HCT116 (cell line): ENCODE data around the gene ZNF496. TPM values are rescaled to one million over a fixed set of nuclear protein-coding genes. Genes with fewer than 3 reads are reported as not detected.
"Not testable (repeated sequence)": the region's sequence is repeated elsewhere in the genome, so short reads cannot be mapped to it uniquely, and the experiment has no call there.

ENCODE experiments used
- ATAC-seq: fragments of 200-7000 bp; cut with Tn5 transposase; 2 replicates; pipeline ENCODE4 v1.9.1; 2020; ENCODE audit warnings: mild to moderate bottlenecking, moderate library complexity
- BruUV-seq: library from RNA; stranded (reverse); fragments of 400-500 nt; replicated peaks from 2 replicates; lab custom pipeline; 2021; lab: Mats Ljungman, UMichigan
- CTCF ChIA-PET: fragments of 300-600 bp; sonication (Branson Sonifier 250); formaldehyde crosslinking; loops from one replicate; lab custom pipeline; 2021; ENCODE audit warnings: antibody characterized with exemption; lab: Charles Lee
- POLR2A ChIA-PET: fragments of 300-600, 350-600 bp; sonication (Branson Sonifier 250); formaldehyde crosslinking; loops from one replicate; lab custom pipeline; 2021; ENCODE audit warnings: antibody characterized with exemption; lab: Charles Lee
- RAD21 ChIA-PET, 2 experiments: fragments of 300-600 bp; sonication (Branson Sonifier 250); formaldehyde crosslinking; loops; one replicate each; lab custom pipeline; 2023; ENCODE audit warnings: low total read pairs in 2 of 2; ENCODE audit not compliant: uncharacterized antibody in 2 of 2, unreplicated experiment in 2 of 2, low non-redundant PET in 1 of 2; lab: Charles Lee
- DNase-seq: peaks from one replicate; pipeline ENCODE4 v3.0.0-alpha.2; 2010; ENCODE audit warnings: low read depth, low spot score
- H2AFZ ChIP-seq: fragments of 200-600 bp; shearing (Covaris generic), sonication (generic); 2 replicates; pipeline ENCODE4 v1.6.1; 2017; ENCODE audit warnings: low read depth, mixed run types, mixed read lengths, antibody characterized with exemption, low read length; ENCODE audit not compliant: poor library complexity, severe bottlenecking
- H3K27ac ChIP-seq: 2 replicates; pipeline ENCODE4 v1.5.1; 2012; ENCODE audit warnings: low read depth, low read length
- H3K27me3 ChIP-seq: fragments of 200-600 bp; sonication (generic); 2 replicates; pipeline ENCODE4 v1.6.1; 2016; ENCODE audit warnings: mixed run types, low read length, mixed read lengths; ENCODE audit not compliant: insufficient read depth
- H3K36me3 ChIP-seq, 2 experiments: fragments of 200-500 bp in 1 of 2; fragments of 200-600 bp in 1 of 2; sonication (Bioruptor generic) in 1 of 2; sonication (generic) in 1 of 2; 2 replicates each; pipeline versions ENCODE4 v1.5.1 to v1.6.1; 2014 to 2016; ENCODE audit warnings: low read length in 2 of 2, inconsistent platforms in 1 of 2, mixed read lengths in 1 of 2, mixed run types in 1 of 2; ENCODE audit not compliant: insufficient read depth in 2 of 2, control insufficient read depth in 1 of 2
- H3K4me1 ChIP-seq, 2 experiments: fragments of 200-600 bp in 1 of 2; sonication (generic) in 1 of 2; 2 replicates each; pipeline versions ENCODE4 v1.5.1 to v1.6.1; 2012 to 2017; ENCODE audit warnings: low read length in 2 of 2, inconsistent platforms in 1 of 2, mild to moderate bottlenecking in 1 of 2, mixed read lengths in 1 of 2, mixed run types in 1 of 2, moderate library complexity in 1 of 2; ENCODE audit not compliant: insufficient read depth in 2 of 2, control insufficient read depth in 1 of 2
- H3K4me2 ChIP-seq: fragments of 200-600 bp; sonication (generic); 2 replicates; pipeline ENCODE4 v1.6.1; 2017; ENCODE audit warnings: mixed run types, low read length, mixed read lengths
- H3K4me3 ChIP-seq, 2 experiments: fragments of 200-600 bp in 1 of 2; sonication (generic) in 1 of 2; replicated peaks in 1 of 2; 2 replicates each; pipeline ENCODE4 v1.5.1; 2011 to 2016; ENCODE audit warnings: low read length in 2 of 2, control low read depth in 1 of 2, low read depth in 1 of 2, mild to moderate bottlenecking in 1 of 2, mixed read lengths in 1 of 2, mixed run types in 1 of 2
- H3K79me2 ChIP-seq: fragments of 200-600 bp; sonication (generic); 2 replicates; pipeline ENCODE4 v1.6.1; 2017; ENCODE audit warnings: mild to moderate bottlenecking, mixed run types, low read length, moderate library complexity, mixed read lengths; ENCODE audit not compliant: insufficient read depth
- H3K9ac ChIP-seq: fragments of 200-600 bp; sonication (generic); 2 replicates; pipeline ENCODE4 v1.6.1; 2016; ENCODE audit warnings: low read length, mixed read lengths
- H3K9me2 ChIP-seq: fragments of 200-600 bp; sonication (generic), shearing (Covaris generic); 2 replicates; pipeline ENCODE4 v1.6.1; 2017; ENCODE audit warnings: mixed run types, mild to moderate bottlenecking, moderate library complexity; ENCODE audit not compliant: insufficient read depth
- H3K9me3 ChIP-seq, 2 experiments: fragments of 200-500 bp in 1 of 2; fragments of 200-600 bp in 1 of 2; sonication (Bioruptor generic) in 1 of 2; sonication (generic) in 1 of 2; 2 replicates each; pipeline ENCODE4 v1.6.1; 2014 to 2017; ENCODE audit warnings: low read length in 2 of 2, mixed read lengths in 2 of 2, inconsistent platforms in 1 of 2, low read depth in 1 of 2, mild to moderate bottlenecking in 1 of 2, mixed run types in 1 of 2, moderate library complexity in 1 of 2; ENCODE audit not compliant: control insufficient read depth in 1 of 2, insufficient read depth in 1 of 2
- H4K20me1 ChIP-seq: fragments of 200-600 bp; sonication (generic), shearing (Covaris generic); 2 replicates; pipeline ENCODE4 v1.6.1; 2017; ENCODE audit warnings: mixed run types, mild to moderate bottlenecking, moderate library complexity; ENCODE audit not compliant: insufficient read depth
- CEBPB ChIP-seq: IDR thresholded peaks from 2 replicates; pipeline ENCODE4 v1.6.1; 2012; ENCODE audit warnings: low read depth
- CTCF ChIP-seq, 3 experiments: fragments of 200-600 bp in 1 of 3; sonication (generic) in 1 of 3; IDR thresholded peaks in 2 of 3; conservative IDR thresholded peaks in 1 of 3; 2 replicates each; pipeline ENCODE4 v1.5.1; 2012 to 2017; ENCODE audit warnings: low read depth in 2 of 3, low read length in 2 of 3, antibody characterized with exemption in 1 of 3, borderline replicate concordance in 1 of 3, control low read depth in 1 of 3, mild to moderate bottlenecking in 1 of 3, mixed read lengths in 1 of 3, mixed run types in 1 of 3, moderate library complexity in 1 of 3; ENCODE audit not compliant: insufficient read depth in 1 of 3
- EGR1 ChIP-seq: IDR thresholded peaks from 2 replicates; pipeline ENCODE4 v1.6.1; 2012; ENCODE audit warnings: low read depth
- ELF1 ChIP-seq: IDR thresholded peaks from 2 replicates; pipeline ENCODE4 v1.6.1; 2012; ENCODE audit warnings: low read depth, borderline replicate concordance
- FOSL1 ChIP-seq: IDR thresholded peaks from 2 replicates; pipeline ENCODE4 v1.6.1; 2012; ENCODE audit warnings: low read depth
- MAX ChIP-seq: IDR thresholded peaks from 2 replicates; pipeline ENCODE4 v1.6.1; 2012
- POLR2A ChIP-seq: IDR thresholded peaks from 2 replicates; pipeline ENCODE4 v1.7.0; 2011; ENCODE audit warnings: borderline replicate concordance; ENCODE audit not compliant: insufficient read depth, insufficient read length; ENCODE audit errors: extremely low read depth
- POLR2AphosphoS5 ChIP-seq: IDR thresholded peaks from 2 replicates; pipeline ENCODE4 v1.6.1; 2011; ENCODE audit warnings: mild to moderate bottlenecking, low read depth, low read length, moderate library complexity
- RAD21 ChIP-seq: IDR thresholded peaks from 2 replicates; pipeline ENCODE4 v1.6.1; 2012; ENCODE audit warnings: low read depth, mild to moderate bottlenecking
- SRF ChIP-seq: IDR thresholded peaks from 2 replicates; pipeline ENCODE4 v1.6.1; 2012; ENCODE audit warnings: low read depth
- ZFX ChIP-seq: fragments of 450-650 bp; IDR thresholded peaks from 2 replicates; pipeline ENCODE4 v1.6.1; 2017
- intact Hi-C: fragments of 100-400 bp; cut with micrococcal nuclease; formaldehyde crosslinking; loops from 2 replicates; pipeline ENCODE4 v1.10.0; 2022
- total RNA-seq: library from RNA; stranded (reverse); gene quantifications from one replicate; pipeline ENCODE4 v1.2.1, GENCODE V29; 2021; ENCODE audit not compliant: unreplicated experiment

The ZNF496 gene
- total RNA-seq, 1 experiment from 2014 or later, result 37.4 TPM

GRCh38 chr1:247378334-247379073 lies 46.8 kb upstream of the ZNF496 start:
- CTCF ChIA-PET, result no interaction called here
- no peak overlapping the region for H2AFZ ChIP-seq
- no peaks in the 10 kb centered on the region for H4K20me1 ChIP-seq
- BruUV-seq, result no TSS peak
- TF ChIP-seq POLR2AphosphoS5, result no peak
- TF ChIP-seq EGR1, result no peak
- no peak for TF ChIP-seq FOSL1
- TF ChIP-seq RAD21, result no peak
- TF ChIP-seq MAX, result no peak
- no peak for TF ChIP-seq SRF
- TF ChIP-seq CTCF (IDR thresholded peaks at IDR 0.05 in 2 of 3, conservative IDR thresholded peaks at IDR 0.05 in 1 of 3; ENCODE audit: borderline replicate concordance in 1 of 3, insufficient read depth in 1 of 3, low read depth in 2 of 3, low read length in 2 of 3), result no peak
- no peak for TF ChIP-seq ZFX
- no peak for TF ChIP-seq CEBPB
- TF ChIP-seq ELF1, result no peak
- TF ChIP-seq POLR2A, result no peak
- TF ChIP-seq, all 23 proteins: peak for 0
- H3K27me3 ChIP-seq, result no peaks in the 10 kb centered on the region
- no peaks in the 10 kb centered on the region for H3K4me1 ChIP-seq
- H3K79me2 ChIP-seq, result no peaks in the 10 kb centered on the region
- H3K36me3 ChIP-seq, result no peaks in the 10 kb centered on the region
- no peak for DNase-seq
- H3K27ac ChIP-seq, result no peak overlapping the region
- no peak for ATAC-seq
- no peak overlapping the region for H3K4me3 ChIP-seq
- POLR2A ChIA-PET, result no interaction called here
- no peak overlapping the region for H3K9ac ChIP-seq
- intact Hi-C loops, result no loop called here
- no peaks in the 10 kb centered on the region for H3K9me2 ChIP-seq
- RAD21 ChIA-PET, result no interaction called here
- no peak overlapping the region for H3K4me2 ChIP-seq
- H3K9me3 ChIP-seq, result no peaks in the 10 kb centered on the region

- H3K9me3 ChIP-seq, RAD21 ChIA-PET, H3K9ac ChIP-seq, DNase-seq, POLR2A ChIA-PET, H3K4me2 ChIP-seq, intact Hi-C loops, H3K27ac ChIP-seq, H3K9me2 ChIP-seq, H3K4me3 ChIP-seq, BruUV-seq, H3K4me1 ChIP-seq, ATAC-seq, CTCF ChIA-PET, H3K27me3 ChIP-seq, H3K79me2 ChIP-seq, H4K20me1 ChIP-seq, H3K36me3 ChIP-seq, H2AFZ ChIP-seq: not testable (repeated sequence)
Observed at GRCh38 chr1:247377656-247378055, 46.0 kb upstream of the ZNF496 start.
